ENCODE data around the gene CD177. TPM values are rescaled to one million over a fixed set of nuclear protein-coding genes. Genes with fewer than 3 reads are reported as not detected.

Gene CD177
- total RNA-seq, 1 experiment from 2014 or later, result not detected

GRCh38 chr19:43308244-43308815 is 45.2 kb upstream of the CD177 start:
- Mint-ChIP-seq H3K27ac (ENCODE audit: unreplicated experiment) (no peak overlapping the region), H3K4me1 (ENCODE audit: low read depth, unreplicated experiment) (no peaks in the 10 kb centered on the region)
- intact Hi-C loops (cut with micrococcal nuclease; ENCODE audit: unreplicated experiment), result no loop called here

GRCh38 chr19:43309466-43309865 is 44.0 kb upstream of the CD177 start:
- DNase-seq, result no peak

More at GRCh38 chr19:43308244-43308815, 45.2 kb upstream of the CD177 start:
- Histone ChIP-seq H3K36me3 (ENCODE audit: control insufficient read depth, insufficient read depth, low read length) (no peaks in the 10 kb centered on the region), H3K4me3 (ENCODE audit: low read depth, low read length) (no peak overlapping the region), H3K27me3 (replicated peaks; ENCODE audit: control insufficient read depth, insufficient read depth, low read length) (no peaks in the 10 kb centered on the region), H3K4me1 (no peaks in the 10 kb centered on the region), H3K9me3 (no peaks in the 10 kb centered on the region; the same call in 1 of the 2 replicates)
- BruUV-seq (replicated peaks), result no TSS peak
- no peaks in the 10 kb centered on the region for H3K36me3 Mint-ChIP-seq (ENCODE audit: insufficient read depth, unreplicated experiment)
- H3K4me3 Mint-ChIP-seq (ENCODE audit: unreplicated experiment), result no peak overlapping the region
- ChIA-PET CTCF (no interaction called here), POLR2A (no interaction called here)
- peaks cover 20% of the 10 kb centered on the region for H3K9me3 Mint-ChIP-seq (ENCODE audit: unreplicated experiment)
- H3K27me3 Mint-ChIP-seq (ENCODE audit: insufficient read depth, unreplicated experiment), result no peaks in the 10 kb centered on the region
- DNase-seq, result no peak
- TF ChIP-seq, protein P1, sequence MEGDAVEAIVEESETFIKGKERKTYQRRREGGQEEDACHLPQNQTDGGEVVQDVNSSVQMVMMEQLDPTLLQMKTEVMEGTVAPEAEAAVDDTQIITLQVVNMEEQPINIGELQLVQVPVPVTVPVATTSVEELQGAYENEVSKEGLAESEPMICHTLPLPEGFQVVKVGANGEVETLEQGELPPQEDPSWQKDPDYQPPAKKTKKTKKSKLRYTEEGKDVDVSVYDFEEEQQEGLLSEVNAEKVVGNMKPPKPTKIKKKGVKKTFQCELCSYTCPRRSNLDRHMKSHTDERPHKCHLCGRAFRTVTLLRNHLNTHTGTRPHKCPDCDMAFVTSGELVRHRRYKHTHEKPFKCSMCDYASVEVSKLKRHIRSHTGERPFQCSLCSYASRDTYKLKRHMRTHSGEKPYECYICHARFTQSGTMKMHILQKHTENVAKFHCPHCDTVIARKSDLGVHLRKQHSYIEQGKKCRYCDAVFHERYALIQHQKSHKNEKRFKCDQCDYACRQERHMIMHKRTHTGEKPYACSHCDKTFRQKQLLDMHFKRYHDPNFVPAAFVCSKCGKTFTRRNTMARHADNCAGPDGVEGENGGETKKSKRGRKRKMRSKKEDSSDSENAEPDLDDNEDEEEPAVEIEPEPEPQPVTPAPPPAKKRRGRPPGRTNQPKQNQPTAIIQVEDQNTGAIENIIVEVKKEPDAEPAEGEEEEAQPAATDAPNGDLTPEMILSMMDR (IDR thresholded peaks at IDR 0.05; ENCODE audit: insufficient read depth in 1 of 2, low read depth in 1 of 2, low read length in 1 of 2, severe bottlenecking in 1 of 2, unreplicated experiment in 1 of 2), result no peak

GRCh38 chr19:43310221-43310620 is 43.3 kb upstream of the CD177 start:
- H3K4me3 Mint-ChIP-seq (ENCODE audit: unreplicated experiment), result no peak overlapping the region
- intact Hi-C loops (cut with micrococcal nuclease; ENCODE audit: unreplicated experiment), result no loop called here
- H3K9me3 ChIP-seq, result no peaks in the 10 kb centered on the region; the same call in 1 of the 2 replicates
- H3K4me1 ChIP-seq, result no peaks in the 10 kb centered on the region
- peaks cover 14% of the 10 kb centered on the region for H3K4me1 Mint-ChIP-seq (ENCODE audit: low read depth, unreplicated experiment)
- no peaks in the 10 kb centered on the region for H3K36me3 Mint-ChIP-seq (ENCODE audit: insufficient read depth, unreplicated experiment)
- BruUV-seq (replicated peaks), result no TSS peak
- no peak overlapping the region for H3K27ac Mint-ChIP-seq (ENCODE audit: unreplicated experiment)
- H3K27me3 ChIP-seq (replicated peaks; ENCODE audit: control insufficient read depth, insufficient read depth, low read length), result no peaks in the 10 kb centered on the region
- ChIA-PET CTCF (no interaction called here), POLR2A (no interaction called here)
- no peaks in the 10 kb centered on the region for H3K36me3 ChIP-seq (ENCODE audit: control insufficient read depth, insufficient read depth, low read length)
- H3K9me3 Mint-ChIP-seq (ENCODE audit: unreplicated experiment), result peaks cover 30% of the 10 kb centered on the region
- no peak overlapping the region for H3K4me3 ChIP-seq (ENCODE audit: low read depth, low read length)
- no peak for DNase-seq
- no peaks in the 10 kb centered on the region for H3K27me3 Mint-ChIP-seq (ENCODE audit: insufficient read depth, unreplicated experiment)
- TF ChIP-seq, protein P1 (IDR thresholded peaks at IDR 0.05; ENCODE audit: insufficient read depth in 1 of 2, low read depth in 1 of 2, low read length in 1 of 2, severe bottlenecking in 1 of 2, unreplicated experiment in 1 of 2), result no peak

More at GRCh38 chr19:43309466-43309865, 44.0 kb upstream of the CD177 start:
- no peak overlapping the region for H3K4me3 Mint-ChIP-seq (ENCODE audit: unreplicated experiment)
- H3K9me3 Mint-ChIP-seq (ENCODE audit: unreplicated experiment), result peaks cover 23% of the 10 kb centered on the region
- POLR2A ChIA-PET, result no interaction called here
- no peak overlapping the region for H3K27ac Mint-ChIP-seq (ENCODE audit: unreplicated experiment)
- peaks cover 7% of the 10 kb centered on the region for H3K4me1 Mint-ChIP-seq (ENCODE audit: low read depth, unreplicated experiment)
- H3K36me3 ChIP-seq (ENCODE audit: control insufficient read depth, insufficient read depth, low read length), result no peaks in the 10 kb centered on the region
- no peaks in the 10 kb centered on the region for H3K4me1 ChIP-seq
- intact Hi-C loops (cut with micrococcal nuclease; ENCODE audit: unreplicated experiment), result no loop called here
- CTCF ChIA-PET, result no interaction called here
- no TSS peak for BruUV-seq (replicated peaks)
- H3K27me3 ChIP-seq (replicated peaks; ENCODE audit: control insufficient read depth, insufficient read depth, low read length), result no peaks in the 10 kb centered on the region
- no peaks in the 10 kb centered on the region for H3K27me3 Mint-ChIP-seq (ENCODE audit: insufficient read depth, unreplicated experiment)
- no peak overlapping the region for H3K4me3 ChIP-seq (ENCODE audit: low read depth, low read length)
- TF ChIP-seq, protein P1 (IDR thresholded peaks at IDR 0.05; ENCODE audit: insufficient read depth in 1 of 2, low read depth in 1 of 2, low read length in 1 of 2, severe bottlenecking in 1 of 2, unreplicated experiment in 1 of 2), result no peak
- no peaks in the 10 kb centered on the region for H3K36me3 Mint-ChIP-seq (ENCODE audit: insufficient read depth, unreplicated experiment)
- H3K9me3 ChIP-seq, result no peaks in the 10 kb centered on the region; the same call in 1 of the 2 replicates
